GM18870 (cell line): ENCODE data around the gene HDLBP.

Experiments
- ATAC-seq: cut with Tn5 transposase; IDR thresholded peaks from one replicate; pipeline ENCODE4 v1.9.1; 2021; ENCODE audit warnings: moderate library complexity; ENCODE audit not compliant: unreplicated experiment

HDLBP gene

GRCh38 chr2:241214209-241214608 is 101.3 kb downstream of the HDLBP start:
- ATAC-seq, result no peak

DNA sequence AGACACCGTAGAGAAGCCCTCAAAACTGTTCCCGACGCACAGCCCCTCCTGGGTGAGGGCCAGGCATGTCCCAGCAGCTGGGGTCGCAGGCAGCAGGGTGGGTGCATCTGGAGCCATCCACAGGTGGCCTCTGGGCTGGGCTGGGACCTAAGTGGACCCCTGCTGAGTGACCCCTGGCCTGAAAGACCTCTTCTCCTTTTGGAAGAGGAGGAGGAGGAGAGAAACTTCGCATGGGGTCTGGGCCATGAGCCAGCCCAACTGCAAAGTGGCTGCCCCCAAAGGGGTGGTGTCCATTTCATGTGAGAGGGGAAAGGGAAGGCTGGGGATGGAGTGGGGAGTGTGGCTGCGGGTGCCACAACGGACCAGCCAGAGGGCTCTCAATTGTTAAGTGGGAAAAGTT is 101.9 kb downstream of the HDLBP start:
- ATAC-seq, result no peak

GRCh38 chr2:241213041-241213440 is 102.4 kb downstream of the HDLBP start:
- no peak for ATAC-seq

DNA sequence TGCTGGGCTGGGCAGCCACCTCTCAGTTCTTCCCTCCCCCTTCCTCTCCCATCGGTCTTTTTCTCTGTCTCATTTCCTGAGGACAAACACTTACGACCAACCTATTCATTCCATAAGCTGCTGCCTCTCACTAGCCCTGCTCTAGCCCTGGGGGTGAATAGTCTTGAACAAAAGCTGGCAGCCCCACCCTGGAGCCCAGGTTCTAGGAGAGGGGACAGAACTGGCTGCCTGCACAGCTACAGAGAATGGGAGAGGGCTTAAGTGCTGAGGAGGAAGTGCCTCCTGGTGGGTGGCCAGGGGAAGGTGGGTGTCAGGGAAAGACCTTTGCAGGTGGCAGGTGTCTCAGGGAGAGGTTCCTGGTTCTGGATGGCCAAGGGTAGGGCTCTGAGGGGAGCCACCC is 104.2 kb downstream of the HDLBP start:
- ATAC-seq, result no peak

GRCh38 chr2:241209271-241209670 is 106.2 kb downstream of the HDLBP start:
- ATAC-seq, result no peak

DNA sequence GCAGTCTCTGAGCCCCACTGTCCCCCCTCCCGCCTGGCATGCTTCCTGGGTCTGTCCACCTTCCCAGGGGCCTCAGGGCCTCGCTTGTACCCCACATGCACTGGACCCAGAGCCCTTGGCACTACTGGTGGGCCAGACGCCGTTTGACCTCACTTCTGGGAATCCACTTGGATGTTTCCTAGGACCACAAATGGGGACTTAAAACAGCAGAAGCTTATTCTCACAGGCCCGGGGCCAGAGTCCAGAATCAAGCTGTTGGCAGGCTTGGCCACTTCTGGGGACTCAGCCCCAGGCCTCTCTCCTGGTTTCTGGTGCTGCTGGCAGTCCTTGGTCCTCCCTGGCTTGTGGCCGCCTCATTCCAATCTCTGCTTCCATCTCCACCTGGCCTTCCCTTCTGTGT is 107.4 kb downstream of the HDLBP start:
- no peak for ATAC-seq

DNA sequence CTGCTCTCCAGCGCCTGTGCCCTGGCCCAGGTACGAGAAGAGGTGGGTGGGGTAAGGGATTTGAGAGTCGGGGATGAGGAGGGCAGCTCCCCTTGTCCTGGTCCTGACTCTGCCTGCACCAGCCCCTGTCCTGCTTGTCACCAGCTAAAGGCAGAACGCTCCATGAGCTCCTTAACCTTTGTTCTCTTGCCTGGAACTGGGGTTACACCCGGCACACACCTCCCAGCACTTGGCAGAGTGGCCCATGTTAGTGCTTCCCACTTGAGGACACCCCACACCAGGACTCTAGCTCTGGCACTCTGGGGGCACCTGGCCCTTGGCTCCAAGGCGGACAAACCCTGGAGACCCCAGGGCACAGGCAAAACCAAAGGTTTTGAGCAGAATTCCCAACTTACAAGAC is 107.8 kb downstream of the HDLBP start:
- no peak for ATAC-seq

DNA sequence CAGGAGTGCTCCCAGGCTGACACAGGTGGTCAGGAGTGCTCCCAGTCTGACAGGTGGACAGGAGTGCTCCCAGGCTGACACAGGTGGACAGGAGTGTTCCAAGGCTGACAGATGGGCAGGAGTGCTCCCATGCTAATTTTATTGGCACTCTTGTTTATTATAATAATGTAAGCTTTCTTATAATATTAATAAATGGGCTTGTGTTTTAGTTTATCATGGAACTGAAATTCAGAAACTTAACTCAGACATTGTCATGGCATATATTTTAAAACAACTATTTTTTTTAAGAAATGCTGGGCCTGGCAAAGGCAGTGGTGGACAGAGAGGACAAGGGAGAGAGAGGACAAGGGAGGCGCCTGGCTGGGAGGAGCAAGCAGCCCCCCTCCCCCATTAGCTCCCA is 108.3 kb downstream of the HDLBP start:
- no peak for ATAC-seq

- no peak for ATAC-seq
Observed at GRCh38 chr2:241205086-241205485, 110.4 kb downstream of the HDLBP start.

DNA sequence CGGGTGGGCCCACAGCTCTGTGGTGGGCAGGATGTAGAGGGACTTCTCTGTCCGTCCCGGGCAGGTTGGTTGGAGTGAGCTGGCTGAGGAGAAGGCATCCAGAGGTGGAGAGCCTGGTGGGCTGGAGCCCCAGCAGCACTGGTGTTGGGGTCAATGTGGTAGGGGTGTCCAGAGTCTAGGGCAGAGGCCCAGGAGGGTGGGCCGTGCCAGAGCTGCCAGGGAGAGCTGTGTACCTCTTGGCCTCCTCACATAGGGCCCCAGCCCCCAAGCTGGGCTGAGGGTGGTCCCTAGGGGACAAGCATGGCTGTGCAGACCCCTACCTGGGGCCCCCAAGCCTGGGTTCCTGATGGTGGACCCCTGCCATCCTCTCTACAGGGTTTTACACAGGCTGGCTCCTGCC is 111.0 kb downstream of the HDLBP start:
- no peak for ATAC-seq

GRCh38 chr2:241204010-241204384 is 111.5 kb downstream of the HDLBP start:
- ATAC-seq, result no peak

DNA sequence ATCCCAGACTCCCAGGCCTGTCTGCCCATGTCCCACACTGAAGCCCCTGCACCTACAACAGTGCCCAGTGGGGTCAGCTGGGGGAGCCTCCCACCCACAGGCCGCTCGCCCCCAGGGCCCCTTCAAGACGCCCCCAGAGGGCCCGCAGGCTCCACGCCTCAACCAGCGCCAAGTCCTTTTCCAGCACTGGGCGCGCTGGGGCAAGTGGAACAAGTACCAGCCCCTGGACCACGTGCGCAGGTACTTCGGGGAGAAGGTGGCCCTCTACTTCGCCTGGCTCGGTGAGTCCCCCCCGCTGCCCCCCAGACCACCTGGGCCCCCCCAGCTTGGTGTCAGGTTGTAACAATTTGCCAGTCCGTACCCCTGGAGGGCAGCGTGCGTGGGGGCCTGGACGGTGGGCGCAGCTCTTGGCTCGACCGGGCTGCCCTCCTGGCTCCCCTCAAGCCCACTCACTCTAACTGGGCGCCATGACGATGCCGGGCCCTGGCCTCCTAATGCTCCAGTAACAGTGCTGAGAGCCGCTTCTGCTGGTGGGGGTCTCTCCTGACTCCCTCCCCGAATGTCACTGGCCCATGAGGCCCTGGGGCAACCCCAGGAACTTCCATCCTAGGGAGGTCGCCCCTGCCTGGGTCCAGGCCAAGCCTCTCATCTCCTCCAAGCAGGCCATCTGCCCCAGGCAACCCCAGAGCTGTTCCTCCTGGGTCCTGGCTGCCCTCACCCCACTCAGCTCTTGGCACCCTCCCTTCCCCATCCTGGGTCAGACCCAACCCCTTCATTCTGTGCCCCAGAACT is 112.1 kb downstream of the HDLBP start:
- ATAC-seq, result no peak

DNA sequence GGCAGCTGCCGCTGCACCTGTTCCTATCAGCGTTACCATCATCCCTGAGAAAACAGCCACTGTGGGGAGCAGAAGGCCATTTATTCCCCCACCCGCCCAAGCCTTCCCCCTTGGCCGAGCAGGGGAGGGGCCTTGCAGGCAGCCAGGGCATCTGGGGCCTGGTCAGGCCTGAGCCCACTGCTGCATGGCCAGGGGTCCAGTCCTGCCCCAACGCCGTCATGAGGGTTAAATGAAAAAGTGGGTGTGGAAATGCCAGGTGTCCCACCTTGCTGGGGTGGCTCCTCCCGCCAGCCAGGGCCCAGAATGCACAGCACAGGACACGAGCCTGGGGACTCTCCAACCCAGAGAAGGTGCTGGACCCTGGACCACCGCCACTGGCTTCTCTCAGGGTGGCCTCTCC is 112.8 kb downstream of the HDLBP start:
- ATAC-seq, result no peak

DNA sequence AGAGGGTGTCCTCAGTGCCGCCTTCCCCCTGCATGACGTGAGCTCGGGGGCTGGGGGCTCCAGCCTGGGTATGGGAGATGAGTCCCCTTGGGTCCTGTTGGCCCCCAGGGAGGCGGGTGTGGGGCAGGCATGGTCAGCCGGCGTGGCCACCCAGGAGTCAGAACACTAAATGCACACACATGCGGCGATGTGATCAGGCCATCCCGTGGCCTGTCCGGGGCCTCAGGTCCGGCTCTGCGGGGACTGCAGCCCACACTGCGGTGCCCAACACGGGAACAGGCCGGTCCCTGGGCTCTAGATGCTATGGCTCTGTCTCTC is 113.2 kb downstream of the HDLBP start:
- no peak for ATAC-seq

DNA sequence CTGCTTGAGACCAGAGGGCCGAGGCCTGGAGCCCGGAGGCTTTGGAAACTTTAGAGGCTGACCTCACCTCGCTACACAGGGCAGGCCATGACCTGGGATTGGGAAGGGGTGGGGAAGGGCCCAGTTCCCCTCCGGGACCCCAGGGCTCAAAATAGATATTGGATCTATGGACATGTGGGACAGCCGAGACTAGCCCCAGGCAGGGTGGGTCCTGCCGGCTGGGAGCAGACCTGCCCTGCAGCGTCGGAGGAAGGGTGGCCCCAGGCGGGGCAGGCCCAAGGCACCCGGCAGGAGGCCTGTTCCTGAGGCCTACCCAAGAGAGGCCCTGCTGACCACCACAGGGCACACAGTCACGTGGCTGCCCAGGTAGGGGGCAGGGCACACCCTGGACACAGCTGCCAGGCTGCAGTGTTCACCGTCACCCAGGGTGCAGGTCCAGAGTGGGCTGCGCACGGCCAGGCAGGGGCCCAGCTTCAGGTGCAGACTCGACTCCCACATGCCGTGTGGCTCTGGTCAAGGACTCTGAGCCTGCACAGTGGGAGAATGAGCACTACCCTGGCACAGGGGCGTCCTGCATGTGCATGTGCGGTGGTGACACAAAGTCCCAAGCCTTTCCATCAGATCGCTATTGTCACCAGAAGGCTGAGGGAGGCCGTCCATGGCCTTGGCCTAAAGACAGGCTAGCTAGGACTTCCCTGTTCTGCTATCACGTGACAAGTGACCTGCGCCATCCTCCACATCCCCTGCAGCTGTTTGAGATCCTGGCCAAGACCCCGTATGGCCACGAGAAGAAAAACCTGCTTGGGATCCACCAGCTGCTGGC is 113.8 kb downstream of the HDLBP start:
- no peak for ATAC-seq

DNA sequence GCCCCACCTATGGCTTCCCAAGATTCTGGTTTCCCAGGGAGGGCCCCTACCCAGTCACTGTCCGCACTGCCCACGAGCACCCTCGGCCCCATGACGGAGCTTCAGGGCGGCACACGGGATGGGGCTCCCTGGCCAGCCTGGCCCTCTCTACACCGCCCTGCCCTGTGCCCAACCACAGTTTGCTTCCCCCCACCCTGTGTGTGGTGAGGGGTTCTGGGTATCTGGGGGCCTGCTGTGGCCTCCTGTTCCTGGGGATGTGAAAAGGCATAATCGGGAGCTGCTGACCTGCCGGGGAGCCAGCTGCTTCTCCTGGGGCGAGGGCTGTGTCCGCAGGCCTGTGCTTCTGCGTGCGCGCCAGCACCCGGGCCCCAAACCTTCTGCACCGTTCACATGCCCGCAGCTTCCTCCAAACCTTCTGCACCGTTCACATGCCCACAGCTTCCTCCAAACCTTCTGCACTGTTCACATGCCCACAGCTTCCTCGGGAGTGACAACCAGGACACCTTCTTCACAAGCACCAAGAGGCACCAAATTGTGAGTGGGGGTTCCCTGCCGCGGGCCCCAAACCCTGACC is 114.6 kb downstream of the HDLBP start:
- no peak for ATAC-seq

- no peak for ATAC-seq
Observed at GRCh38 chr2:241199897-241200821, 115.3 kb downstream of the HDLBP start.

DNA sequence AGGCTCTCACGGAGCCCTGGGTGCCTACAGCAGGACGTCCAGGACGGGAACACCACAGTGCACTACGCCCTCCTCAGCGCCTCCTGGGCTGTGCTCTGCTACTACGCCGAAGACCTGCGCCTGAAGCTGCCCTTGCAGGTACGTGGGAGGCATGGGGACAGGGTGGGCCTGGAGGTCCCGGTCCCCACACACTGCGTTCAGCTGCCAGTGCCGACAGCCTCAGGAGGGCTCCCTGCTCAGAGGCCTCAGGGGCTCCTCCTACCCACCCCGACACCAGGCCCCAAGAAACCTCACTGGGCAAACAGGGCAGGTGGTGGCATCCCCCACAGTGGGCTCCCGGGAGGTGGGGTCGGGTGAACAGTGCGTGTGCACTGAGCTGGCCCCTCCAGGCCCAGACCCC is 116.2 kb downstream of the HDLBP start:
- no peak for ATAC-seq

DNA sequence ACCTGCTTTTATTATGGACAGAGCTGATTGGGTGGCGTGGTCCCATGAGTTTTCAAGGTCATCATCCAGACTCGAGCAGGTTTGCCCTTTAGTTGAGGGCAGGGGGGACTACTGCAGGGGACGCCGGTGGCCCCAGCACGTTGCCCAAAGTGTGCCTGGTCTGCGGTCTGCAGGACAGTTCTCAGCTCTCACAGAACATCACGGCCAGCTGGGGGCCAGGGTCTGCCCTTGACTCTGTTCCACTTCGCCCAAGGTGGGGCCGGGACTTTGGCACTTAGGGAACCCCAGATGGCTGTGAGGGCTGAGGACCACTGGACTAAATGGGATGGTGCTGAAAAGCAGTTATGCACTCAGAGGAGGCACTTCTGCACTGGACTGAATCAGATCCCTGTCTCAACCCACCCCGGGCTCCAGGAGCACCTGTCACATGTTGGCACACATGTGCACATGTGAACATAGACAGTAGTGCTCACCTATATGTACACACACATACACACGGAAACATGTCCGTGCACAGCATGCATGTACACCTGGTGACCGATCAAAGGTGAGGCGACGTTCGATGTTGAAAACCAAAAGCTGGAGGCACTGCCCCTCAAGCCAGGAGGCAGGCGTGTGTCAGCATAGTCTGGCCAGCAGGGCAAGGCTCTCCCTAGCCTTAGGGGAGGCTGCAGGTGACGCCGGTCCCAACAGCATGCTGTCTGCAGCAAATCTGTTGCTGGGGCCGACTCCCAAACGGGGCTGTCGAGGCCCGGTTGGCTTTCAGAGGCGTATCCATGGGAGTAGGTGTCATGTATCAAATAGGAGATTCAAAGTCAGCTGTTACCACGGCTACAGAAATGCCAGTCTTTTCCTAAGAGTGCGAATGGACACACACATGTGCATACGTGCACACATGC is 116.8 kb downstream of the HDLBP start:
- no peak for ATAC-seq

GRCh38 chr2:241197947-241198346 is 117.5 kb downstream of the HDLBP start:
- ATAC-seq, result no peak
